Limb (tissue), 2 donors: Measurements from ENCODE around the gene RAB3IL1.

ENCODE experiments used
- DNase-seq, 2 donors: peaks; one replicate each; pipeline ENCODE4 v3.0.0-alpha.2; 2016; ENCODE audit errors: extremely low spot score in 2 of 2

Gene RAB3IL1

DNA sequence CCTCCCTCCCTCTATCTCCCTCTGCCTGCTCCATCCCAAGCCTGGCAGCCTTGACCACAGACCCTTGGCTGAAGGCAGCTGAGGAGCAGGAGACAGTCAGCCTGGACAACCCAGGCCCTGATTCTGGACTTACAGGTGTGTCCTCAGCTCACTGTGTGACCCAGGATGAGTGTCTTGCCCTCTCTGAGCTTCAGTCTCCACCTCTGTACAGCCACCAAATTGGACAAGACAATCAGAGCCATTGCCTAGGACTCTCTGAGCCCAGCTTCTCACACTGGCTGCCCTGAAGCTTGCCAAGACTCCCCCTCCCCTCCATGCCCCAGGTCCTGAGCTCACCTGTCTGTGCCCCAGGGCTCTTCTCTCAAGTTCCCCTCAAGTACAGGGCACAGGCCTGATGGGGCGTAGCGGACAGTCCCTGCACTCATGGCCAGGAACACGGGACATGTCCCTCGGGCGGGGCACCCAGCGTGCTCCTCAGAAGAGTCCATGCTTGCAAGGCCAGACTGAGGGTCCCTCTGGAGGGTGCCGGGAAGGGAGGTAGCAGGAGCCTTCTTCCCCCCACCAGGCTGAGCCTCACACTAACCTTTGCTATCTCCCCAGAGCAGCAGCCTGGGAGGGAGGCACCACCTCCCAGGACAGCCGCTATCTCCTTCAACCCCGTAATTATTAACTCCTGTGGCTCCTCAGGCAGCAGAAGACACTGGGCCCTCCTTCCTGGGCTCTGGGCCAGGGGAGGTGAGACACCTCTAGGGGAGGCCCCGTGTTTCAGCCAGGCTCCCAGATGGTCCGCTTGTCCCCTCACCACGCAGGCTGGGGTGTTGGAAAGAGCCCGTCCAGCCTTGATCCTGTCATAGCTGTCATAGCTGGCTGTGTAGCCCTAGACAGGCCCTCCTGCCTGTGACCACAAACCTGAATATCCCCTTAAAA, 2.6 kb upstream of the RAB3IL1 start:
- peak in 1 of 2 donors; percentile 34 for DNase-seq

DNA sequence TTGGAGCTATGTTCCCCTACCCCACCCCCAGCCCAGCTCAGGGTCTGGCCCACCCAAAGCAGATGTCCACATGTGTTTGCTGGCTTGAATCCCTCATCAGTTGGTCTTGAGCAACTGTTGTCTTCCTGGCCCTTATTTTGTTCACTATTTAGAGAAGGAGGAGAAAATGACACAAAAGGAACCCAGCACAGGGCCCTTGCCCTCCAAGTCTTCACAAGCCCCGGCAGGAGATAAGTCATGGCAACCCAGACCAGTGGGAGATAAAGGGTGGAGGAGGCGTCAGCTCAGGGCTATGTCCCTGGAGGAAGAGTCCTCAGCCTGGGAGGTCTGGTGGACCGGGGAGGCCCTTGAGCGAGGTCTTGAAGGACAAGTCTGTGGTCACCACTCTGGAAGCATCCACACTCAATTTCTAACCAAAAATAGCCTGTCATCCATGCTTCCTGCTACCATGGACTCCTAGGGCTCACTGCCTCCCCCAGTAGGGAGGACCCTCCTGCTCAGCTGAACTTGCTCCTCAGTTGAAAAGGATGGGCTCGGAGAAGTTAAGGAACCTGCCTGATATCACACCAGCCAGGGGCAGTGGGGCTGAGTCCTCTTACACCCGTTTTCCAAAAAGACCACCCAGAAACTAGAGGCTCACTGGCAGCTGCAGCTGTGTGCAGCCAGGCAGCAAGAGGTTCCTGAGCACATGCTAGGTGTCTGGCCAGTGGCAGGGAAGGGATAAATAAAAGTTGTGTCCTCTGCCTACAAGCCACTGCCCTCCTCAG, 1.8 kb upstream of the RAB3IL1 start:
- peak in 1 of 2 donors; percentile 29 for DNase-seq

- DNase-seq = peak in 1 of 2 donors; percentile 29
Measured at GRCh38 chr11:61918251-61918937, 1.0 kb upstream of the RAB3IL1 start.

- DNase-seq = peak in 1 of 2 donors; percentile 50
Measured at GRCh38 chr11:61916737-61917333, 531 bp downstream of the RAB3IL1 start.

DNA sequence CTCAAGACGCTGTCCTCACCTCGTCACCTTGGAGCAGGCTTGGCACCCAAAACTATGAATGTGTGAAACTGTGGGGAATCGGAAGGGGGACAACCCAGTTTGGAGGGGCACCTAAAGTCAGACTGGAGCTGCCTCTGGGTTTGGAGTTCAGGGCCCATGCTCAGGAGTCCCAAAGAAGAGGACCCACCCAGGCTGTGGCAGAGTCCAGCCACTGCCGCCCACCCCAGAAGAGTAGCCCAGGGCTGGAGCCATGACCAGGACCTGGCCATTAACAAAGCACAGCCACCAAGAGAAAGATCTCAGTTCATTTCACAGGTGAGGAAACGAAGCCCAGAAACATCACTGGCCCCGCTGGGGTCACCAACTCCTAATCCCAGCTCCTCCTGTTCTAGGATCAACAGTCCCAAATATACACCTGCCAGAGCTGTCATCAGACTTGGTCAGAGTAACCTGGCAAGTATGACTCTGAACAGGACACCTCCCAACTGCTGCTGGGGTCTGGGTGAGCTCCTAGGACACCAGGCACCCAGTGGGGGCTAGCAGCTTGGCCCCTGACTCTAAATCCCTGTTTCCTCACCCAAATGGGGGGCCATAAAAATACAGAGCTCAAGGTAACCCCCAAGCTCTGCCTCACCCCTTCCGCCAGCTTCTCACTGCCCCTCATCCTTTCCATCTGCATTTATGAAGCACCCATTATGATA, 2.7 kb downstream of the RAB3IL1 start:
- DNase-seq = no peak

DNA sequence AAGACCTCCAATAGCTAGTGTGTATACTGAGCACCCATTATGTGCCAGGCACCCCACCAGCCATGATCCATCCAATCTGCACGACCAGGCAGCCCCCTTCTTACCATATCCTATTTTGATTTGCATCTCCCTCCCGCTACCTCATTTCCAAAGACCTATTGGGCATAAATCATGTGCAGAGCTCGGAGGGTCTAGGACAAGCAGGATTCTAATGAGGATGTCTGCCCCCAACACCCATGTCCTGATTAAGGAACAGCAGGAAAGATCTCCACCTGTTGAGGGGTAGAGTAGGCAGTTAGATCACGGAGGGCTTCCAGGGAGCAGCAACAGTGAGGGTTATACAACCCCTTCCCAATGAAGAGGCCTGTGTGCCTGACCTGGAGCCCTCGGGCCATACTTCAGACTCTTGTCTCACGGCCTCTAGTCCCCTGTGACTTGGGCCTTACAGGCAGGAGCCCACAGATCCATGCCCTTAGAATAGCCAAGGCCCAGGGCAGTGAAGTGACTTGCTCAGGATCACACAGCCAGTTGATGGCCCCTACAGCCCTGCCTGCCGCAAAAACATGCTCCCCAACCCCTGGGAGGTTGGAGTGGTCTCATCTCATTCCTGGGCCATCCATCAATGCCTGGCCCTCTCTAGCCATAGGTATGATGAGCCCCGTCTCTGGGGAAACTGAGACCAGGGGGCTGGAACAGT, 3.5 kb downstream of the RAB3IL1 start:
- DNase-seq = no peak

- no peak for DNase-seq
Measured at GRCh38 chr11:61912991-61913698, 4.2 kb downstream of the RAB3IL1 start.

GRCh38 chr11:61912530-61912898, 4.9 kb downstream of the RAB3IL1 start:
- DNase-seq = no peak

- DNase-seq = no peak
Measured at GRCh38 chr11:61911701-61912529, 5.5 kb downstream of the RAB3IL1 start.

DNA sequence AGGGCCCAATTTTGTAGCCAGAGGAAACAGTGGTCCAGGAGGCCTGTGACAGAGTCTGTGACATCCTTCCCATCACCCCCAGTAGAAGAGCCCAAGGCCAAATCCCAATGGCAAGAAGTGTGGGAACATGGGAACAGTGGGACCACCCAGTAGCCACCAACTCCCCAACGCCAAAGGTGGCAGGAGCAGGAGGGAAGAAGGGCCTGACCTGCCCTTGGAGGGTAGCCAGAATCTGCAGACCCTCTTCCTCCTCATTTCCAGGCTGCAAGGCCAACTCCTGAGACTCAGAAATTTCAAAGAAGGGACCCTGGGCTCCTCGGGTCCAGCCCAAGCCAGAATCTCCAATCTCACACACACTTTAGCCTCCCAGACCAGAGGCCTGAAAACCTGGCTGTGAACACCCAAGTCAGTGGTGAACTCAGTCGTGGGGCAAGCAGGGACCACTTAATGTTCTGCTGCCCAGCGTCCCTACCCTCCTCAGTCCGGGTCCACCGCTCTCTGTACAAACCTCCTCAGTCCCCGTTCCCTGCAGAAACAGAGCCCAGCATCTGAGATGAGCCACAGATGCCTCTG, 6.2 kb downstream of the RAB3IL1 start:
- no peak for DNase-seq

- DNase-seq = no peak
Measured at GRCh38 chr11:61910187-61911127, 6.9 kb downstream of the RAB3IL1 start.

- peak in 1 of 2 donors; percentile 54 for DNase-seq
Measured at GRCh38 chr11:61908730-61909316, 8.5 kb downstream of the RAB3IL1 start.

GRCh38 chr11:61907871-61908729, 9.3 kb downstream of the RAB3IL1 start:
- no peak for DNase-seq

- no peak for DNase-seq
Measured at GRCh38 chr11:61907282-61907681, 10.1 kb downstream of the RAB3IL1 start.

DNA sequence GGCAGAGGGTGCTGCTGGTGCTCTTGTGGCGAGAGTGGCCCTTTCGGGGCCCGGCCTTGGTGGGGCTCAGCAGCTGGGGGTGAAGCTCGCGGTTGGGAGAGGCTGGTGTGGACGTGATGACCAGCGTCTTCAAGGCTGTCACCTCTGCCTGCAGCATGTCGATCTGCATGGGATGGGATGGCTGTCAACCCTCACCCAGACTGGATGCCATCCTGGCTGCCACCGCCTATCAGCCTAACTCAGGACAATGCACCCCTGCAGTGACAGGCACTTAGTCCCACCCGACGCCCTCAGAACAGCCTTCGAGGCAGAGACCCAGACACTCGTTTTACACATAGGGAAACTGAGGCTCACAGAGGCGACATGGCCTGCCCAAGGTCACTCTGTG, 10.8 kb downstream of the RAB3IL1 start:
- DNase-seq = no peak
